ENCODE data around the gene SCG3.
"Not testable (repeated sequence)": the region's sequence is repeated elsewhere in the genome, so short reads cannot be mapped to it uniquely, and the experiment has no call there.

SCG3 gene

DNA sequence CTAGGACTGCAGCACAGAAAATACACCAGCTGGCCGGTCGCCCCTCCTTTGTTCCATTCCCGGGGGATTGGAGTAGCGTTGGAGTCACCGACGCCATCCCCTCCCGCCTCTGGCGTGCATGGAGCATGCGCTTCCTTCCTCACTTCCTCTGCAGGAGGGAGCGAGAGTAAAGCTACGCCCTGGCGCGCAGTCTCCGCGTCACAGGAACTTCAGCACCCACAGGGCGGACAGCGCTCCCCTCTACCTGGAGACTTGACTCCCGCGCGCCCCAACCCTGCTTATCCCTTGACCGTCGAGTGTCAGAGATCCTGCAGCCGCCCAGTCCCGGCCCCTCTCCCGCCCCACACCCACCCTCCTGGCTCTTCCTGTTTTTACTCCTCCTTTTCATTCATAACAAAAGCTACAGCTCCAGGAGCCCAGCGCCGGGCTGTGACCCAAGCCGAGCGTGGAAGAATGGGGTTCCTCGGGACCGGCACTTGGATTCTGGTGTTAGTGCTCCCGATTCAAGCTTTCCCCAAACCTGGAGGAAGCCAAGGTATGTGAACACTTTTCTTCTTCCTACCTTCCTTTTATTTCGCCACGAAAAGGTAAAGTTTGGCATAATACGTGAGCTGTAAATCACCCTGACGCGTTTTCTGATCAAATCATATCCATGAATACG is at the start of gene SCG3:
TSS of gene SCG3 (plus strand) at position 201 of the 661 bp plus-strand sequence. CDS start at position 454, 253 bp downstream.
- DNase-seq: peak; percentile 4 to 93 (median 77)

- no peak for DNase-seq
These were observed 46.6 kb upstream of the SCG3 start for GRCh38 chr15:51634591-51635198.

GRCh38 chr15:51641490-51642130 is 39.7 kb upstream of the SCG3 start:
- no peak for DNase-seq

DNA sequence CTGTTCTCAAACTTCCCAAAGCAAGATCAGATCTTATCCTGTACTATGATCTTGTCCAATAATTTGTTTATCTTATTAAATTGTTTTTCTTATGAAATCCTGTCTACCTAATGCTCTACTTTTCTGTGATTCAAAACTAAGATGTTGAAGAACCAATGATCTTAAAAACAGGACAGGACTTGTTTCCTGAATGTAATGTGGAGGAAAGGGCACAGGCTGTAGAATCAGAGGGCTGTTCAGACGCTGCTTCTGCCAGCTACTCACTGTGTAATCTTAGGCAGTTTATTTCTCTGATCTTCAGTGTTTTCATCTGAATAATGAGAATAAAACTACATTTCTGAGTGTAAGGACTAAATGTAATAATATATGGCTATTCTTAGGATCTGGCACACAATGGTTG is 38.6 kb upstream of the SCG3 start:
- DNase-seq: no peak

DNA sequence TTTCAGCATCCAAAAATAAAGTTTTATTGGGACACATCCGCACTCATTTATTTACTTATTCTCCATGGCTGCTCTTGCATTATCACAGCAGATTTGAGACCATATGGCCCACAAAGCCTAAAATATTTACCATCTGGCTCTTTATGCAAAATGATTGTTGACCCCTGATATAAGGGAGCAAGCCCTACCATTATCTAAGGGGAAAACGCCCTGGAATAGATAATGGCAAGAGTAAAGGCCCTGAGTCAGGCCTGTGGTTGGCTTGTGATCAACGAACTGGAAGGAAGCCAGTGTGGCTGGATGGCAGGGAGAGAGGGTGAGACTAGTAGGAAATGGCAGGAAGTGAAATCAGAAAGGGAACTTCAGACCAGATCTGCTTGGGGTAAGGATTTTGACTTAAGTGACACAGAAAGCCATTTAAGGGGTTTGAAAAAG is 34.2 kb upstream of the SCG3 start:
- DNase-seq: peak in 13 of 56 donors; percentile 1 to 31 (median 9)

- DNase-seq: not testable (repeated sequence)
These were observed 33.2 kb upstream of the SCG3 start for GRCh38 chr15:51648101-51648500.

DNA sequence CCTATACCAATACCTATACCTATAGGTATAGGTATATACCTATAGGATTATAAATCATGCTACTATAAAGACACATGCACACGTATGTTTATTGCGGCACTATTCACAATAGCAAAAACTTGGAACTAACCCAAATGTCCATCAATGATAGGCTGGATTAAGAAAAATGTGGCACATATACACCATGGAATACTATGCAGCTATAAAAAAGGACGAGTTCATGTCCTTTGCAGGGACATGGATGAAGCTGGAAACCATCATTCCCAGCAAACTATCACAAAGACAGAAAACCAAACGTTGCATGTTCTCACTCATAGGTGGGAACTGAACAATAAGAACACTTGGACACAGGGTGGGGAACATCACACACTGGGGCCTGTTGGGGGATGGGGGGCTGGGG is 32.7 kb upstream of the SCG3 start:
- DNase-seq: not testable (repeated sequence)

- DNase-seq: peak in 23 of 56 donors; percentile 0 to 57 (median 9)
These were observed 31.4 kb upstream of the SCG3 start for GRCh38 chr15:51649659-51650521.

- no peak for DNase-seq
These were observed 29.1 kb upstream of the SCG3 start for GRCh38 chr15:51652084-51652668.

DNA sequence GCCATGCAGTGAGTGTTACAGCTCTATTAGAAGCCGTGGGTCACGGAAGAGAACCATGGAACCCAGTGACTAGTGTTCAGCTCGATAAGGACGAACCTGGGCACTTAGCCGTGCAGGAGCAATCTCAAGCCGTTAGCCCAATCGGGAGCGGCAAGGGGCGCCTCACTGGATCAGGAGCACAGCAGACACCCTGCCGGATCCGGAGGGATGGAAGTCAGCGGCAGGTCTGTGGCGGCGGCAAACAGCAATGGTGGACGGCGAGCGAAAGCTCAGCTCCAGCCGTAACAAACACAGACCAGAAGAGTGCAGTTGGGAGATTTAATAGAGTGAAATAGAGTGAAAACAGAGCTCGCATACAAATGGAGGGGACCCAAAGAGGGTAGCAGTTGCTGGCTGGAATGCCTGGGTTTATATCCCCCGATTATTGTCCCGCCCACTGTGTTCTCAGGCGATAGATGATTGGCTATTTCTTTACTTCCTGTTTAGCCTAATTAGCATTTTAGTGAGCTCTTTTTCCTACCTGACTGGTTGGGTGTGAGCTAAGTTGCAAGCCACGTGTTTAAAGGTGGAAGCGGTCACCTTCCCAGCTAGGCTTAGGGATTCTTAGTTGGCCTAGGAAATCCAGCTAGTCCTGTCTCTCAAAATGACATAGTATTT is 25.8 kb upstream of the SCG3 start:
- DNase-seq: not testable (repeated sequence)

DNA sequence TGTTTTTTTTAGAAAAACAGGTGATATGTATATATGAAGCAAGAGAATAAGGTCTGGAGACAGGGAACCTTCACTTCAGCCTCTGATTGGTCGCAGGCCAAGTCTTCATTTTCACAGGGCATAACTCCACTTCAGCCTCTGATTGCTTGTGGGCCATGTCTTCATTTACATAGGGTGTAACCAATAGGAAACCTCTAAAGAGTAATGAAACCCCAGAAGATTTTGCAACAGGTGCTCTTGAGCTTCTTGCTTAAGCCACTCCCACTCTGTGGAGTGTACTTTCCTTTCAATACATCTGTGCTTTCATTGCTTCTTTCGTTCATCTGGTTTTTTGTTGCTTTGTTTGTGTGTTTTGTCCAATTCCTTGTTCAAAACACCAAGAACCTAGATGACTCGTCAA is 22.6 kb upstream of the SCG3 start:
- DNase-seq: no peak

DNA sequence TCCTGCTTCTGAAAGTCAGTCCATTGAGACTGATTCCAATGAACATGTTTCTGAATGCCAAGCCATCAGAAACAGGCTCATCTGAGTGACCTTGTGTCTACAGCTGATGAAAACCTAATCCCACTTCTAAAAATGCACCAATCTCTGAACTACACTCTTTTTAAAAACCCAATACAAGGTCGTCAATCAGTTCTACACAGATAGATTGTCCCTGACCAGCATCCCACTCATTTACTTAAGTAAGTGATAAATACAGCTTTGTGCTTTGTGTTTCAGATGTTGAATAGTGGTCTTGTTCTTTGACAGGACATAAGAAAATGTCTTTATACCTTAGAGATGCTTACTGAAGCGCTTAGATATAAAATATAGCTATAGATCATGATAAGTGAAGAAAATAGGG is 20.2 kb upstream of the SCG3 start:
- DNase-seq: no peak

DNA sequence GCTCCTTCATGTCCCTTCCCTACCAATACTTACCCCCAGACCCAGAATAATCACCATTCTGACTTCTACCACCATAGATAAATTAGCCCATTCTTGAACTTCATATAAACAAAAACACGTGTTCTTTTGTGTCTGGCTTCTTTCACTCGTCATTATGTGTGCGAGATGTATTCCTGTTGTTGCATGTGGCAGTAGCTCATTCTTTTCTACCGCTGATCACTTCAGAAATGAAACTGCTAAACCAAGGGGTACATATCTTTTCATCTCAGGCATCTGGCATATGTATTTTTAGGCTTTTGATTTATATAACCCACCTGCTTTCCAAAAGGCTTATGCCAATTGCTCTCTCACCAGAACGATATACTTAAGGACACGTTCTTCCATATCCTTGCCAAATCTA is 13.8 kb upstream of the SCG3 start:
- DNase-seq: no peak

- DNase-seq: no peak
These were observed 12.9 kb upstream of the SCG3 start for GRCh38 chr15:51668446-51668845.

- no peak for DNase-seq
These were observed 11.9 kb upstream of the SCG3 start for GRCh38 chr15:51669381-51669780.

DNA sequence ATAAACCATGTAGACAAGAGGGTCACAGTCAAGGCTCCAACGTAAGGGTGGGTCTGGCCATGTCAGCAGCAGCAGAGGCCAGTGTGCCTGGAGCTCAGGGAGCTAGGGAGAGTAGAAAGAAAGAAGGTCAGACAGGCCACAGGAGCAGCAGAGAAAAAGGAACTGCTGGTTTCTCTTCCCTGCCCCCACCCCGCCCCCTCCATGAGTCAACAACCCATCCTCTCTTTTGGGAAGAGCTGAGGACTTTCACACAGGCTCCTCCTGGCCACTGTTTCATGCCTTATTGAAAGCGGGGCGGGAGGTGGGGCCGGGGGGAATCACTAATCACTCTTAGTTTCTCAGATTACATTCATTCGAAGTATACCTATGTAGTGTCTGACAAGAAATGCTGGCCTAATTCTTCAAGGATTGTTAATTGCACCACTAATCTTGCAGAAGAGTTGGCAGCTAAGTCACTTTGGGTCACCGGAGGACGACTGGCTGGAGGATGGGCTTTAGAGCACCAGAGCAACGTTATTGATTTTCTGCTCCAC is 9.1 kb upstream of the SCG3 start:
- DNase-seq: peak in 3 of 56 donors; percentile 1 to 6 (median 2)

DNA sequence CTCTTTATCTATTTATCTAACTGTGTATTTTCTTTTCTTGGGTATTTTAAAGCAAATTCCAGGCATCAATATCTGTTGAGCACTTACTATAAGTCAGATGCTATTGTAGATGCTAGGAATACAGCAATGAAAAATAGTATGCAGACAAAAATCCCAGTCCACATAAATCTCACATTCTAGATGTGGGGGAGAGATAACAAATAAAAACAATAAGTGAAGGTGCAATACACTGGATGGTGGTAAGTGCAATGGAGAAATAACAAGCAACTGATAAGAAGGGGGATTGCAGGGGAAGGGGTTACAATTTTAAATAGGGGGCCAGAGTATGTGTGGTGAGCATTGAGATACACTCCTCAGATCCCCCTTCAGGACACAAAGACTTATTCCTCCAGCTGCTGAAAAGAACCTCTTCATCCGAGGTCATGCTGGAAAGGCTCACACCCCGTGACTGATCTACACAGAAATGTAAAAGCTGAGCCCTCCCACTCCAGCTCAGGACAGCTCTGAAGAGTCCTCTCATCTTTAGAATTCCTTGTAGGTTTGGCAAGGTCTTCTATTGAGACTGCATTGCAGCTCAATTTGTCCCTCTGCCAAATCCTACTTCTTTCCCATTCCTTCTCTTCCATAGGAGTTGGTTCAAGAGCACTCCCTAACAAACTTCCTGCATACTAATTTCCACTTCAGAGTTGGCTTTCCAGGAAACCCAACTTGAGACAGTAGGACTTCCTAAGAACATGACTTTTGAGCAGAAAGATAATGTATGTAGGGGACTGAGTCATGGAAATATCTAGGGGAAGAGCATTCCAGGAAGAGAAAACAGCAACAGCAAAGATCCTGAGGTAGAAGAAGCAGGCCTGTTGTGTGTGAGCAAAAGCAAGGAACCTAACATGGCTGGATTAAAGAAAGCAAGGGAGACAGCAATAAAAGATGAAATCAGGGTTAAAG is 8.1 kb upstream of the SCG3 start:
- no peak for DNase-seq

- DNase-seq: no peak
These were observed 6.1 kb upstream of the SCG3 start for GRCh38 chr15:51675234-51675633.

DNA sequence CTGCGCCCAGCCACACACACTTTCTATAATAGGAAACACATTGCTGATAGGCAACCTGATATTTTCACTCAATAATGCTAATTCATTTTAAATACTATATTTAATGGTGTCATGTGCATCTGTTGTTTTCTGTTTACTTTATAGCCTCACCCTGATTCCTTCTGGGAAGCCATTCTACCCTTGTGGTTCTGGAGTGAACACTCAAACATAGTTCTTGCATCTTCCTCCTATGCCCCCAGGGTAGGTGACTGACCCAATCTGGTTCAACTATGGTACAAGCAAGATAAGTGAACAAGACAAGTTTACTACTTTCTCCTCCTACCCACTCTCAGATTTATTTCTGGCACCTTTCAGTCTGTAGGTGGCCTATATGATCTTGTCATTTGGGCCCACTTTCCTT is 4.3 kb upstream of the SCG3 start:
- no peak for DNase-seq

Measured in nucleus accumbens (tissue), 56 donors.